HEK293T (cell line): Measurements from ENCODE around the gene PDE4B.

ENCODE experiments used
- CTBP1 ChIP-seq: fragments of 450-650 bp; IDR thresholded peaks from 2 replicates; pipeline ENCODE4 v1.6.1; 2016; ENCODE audit warnings: borderline replicate concordance
- ELF4 ChIP-seq: fragments of 450-650 bp; IDR thresholded peaks from 2 replicates; pipeline ENCODE4 v1.6.1; 2017; ENCODE audit warnings: antibody characterized with exemption
- FOXA1 ChIP-seq: fragments of 450-650 bp; IDR thresholded peaks from 2 replicates; pipeline ENCODE4 v1.6.1; 2016; ENCODE audit warnings: mild to moderate bottlenecking
- FOXK2 ChIP-seq: fragments of 450-650 bp; IDR thresholded peaks from 2 replicates; pipeline ENCODE4 v1.6.1; 2016; ENCODE audit warnings: mild to moderate bottlenecking
- FOXM1 ChIP-seq: fragments of 450-650 bp; IDR thresholded peaks from 2 replicates; pipeline ENCODE4 v1.6.1; 2017; ENCODE audit warnings: mild to moderate bottlenecking, borderline replicate concordance
- HDGF ChIP-seq: fragments of 450-650 bp; IDR thresholded peaks from 2 replicates; pipeline ENCODE4 v1.6.1; 2017; ENCODE audit warnings: antibody characterized with exemption, borderline replicate concordance
- L3MBTL2 ChIP-seq: fragments of 450-650 bp; conservative IDR thresholded peaks from 2 replicates; pipeline ENCODE4 v1.6.1; 2016; ENCODE audit warnings: mild to moderate bottlenecking
- LEF1 ChIP-seq: fragments of 450-650 bp; IDR thresholded peaks from 2 replicates; pipeline ENCODE4 v1.6.1; 2017; ENCODE audit warnings: mild to moderate bottlenecking, borderline replicate concordance
- PKNOX1 ChIP-seq: fragments of 450-650 bp; IDR thresholded peaks from 2 replicates; pipeline ENCODE4 v1.6.1; 2016
- SP1 ChIP-seq: fragments of 450-650 bp; IDR thresholded peaks from 2 replicates; pipeline ENCODE4 v1.6.1; 2017
- TARDBP ChIP-seq: fragments of 450-650 bp; IDR thresholded peaks from 2 replicates; pipeline ENCODE4 v1.6.1; 2016
- ZNF384 ChIP-seq: fragments of 450-650 bp; IDR thresholded peaks from 2 replicates; pipeline ENCODE4 v1.6.1; 2016

- TF ChIP-seq FOXK2 (no peak), FOXM1 (no peak), SP1 (no peak), FOXA1 (no peak), L3MBTL2 (no peak), ZNF384 (no peak), LEF1 (no peak), ELF4 (no peak), CTBP1 (no peak), TARDBP (no peak), PKNOX1 (no peak), HDGF (no peak)
These were observed 418.8 kb downstream of the PDE4B start for GRCh38 chr1:66211521-66211920.
